OCI-LY3 (cell line): Measurements from ENCODE around the gene NAB2.
A peak's percentile ranks its signal among the peaks of the same experiment; 100 is the strongest.
"Not testable (repeated sequence)": the region's sequence is repeated elsewhere in the genome, so short reads cannot be mapped to it uniquely, and the experiment has no call there.

ENCODE experiments used
- H2AFZ ChIP-seq: fragments of 200-600, 300-600 bp; shearing (Covaris generic); 2 replicates; pipeline ENCODE4 v1.6.0; 2014; ENCODE audit warnings: antibody characterized with exemption, low read depth, low read length
- H3K27ac ChIP-seq: fragments of 200-600, 300-600 bp; sonication (generic); 2 replicates; pipeline ENCODE4 v1.5.1; 2014; ENCODE audit warnings: mild to moderate bottlenecking, low read length, moderate library complexity, mixed read lengths
- H3K27me3 ChIP-seq: fragments of 200-600, 300-600 bp; sonication (generic); 2 replicates; pipeline ENCODE4 v1.6.1; 2014; ENCODE audit warnings: low read depth, low read length, mixed read lengths
- H3K36me3 ChIP-seq: fragments of 200-600, 300-600 bp; sonication (generic); replicated peaks from 2 replicates; pipeline ENCODE3; 2014; ENCODE audit warnings: low read depth, low read length, mixed read lengths
- H3K4me1 ChIP-seq: fragments of 300-600, 200-600 bp; sonication (generic); 2 replicates; pipeline ENCODE4 v1.6.1; 2014; ENCODE audit warnings: low read length, mixed read lengths
- H3K4me2 ChIP-seq: fragments of 200-600, 300-600 bp; sonication (generic); 2 replicates; pipeline ENCODE4 v1.6.1; 2014; ENCODE audit warnings: low read length, mixed read lengths
- H3K4me3 ChIP-seq: fragments of 300-600, 200-600 bp; sonication (generic); 2 replicates; pipeline ENCODE4 v1.5.1; 2014; ENCODE audit warnings: antibody characterized with exemption, mild to moderate bottlenecking, low read length, moderate library complexity
- H3K79me2 ChIP-seq: fragments of 300-600, 200-600 bp; shearing (Covaris generic); 2 replicates; pipeline ENCODE4 v1.6.1; 2014; ENCODE audit warnings: mild to moderate bottlenecking, low read length, mixed read lengths
- H3K9ac ChIP-seq: fragments of 300-600, 200-600 bp; shearing (Covaris generic); 2 replicates; pipeline ENCODE4 v1.6.0; 2014; ENCODE audit warnings: mild to moderate bottlenecking, low read length, moderate library complexity
- H3K9me3 ChIP-seq: fragments of 200-600, 300-600 bp; shearing (Covaris generic); 2 replicates; pipeline ENCODE4 v1.6.1; 2014; ENCODE audit warnings: low read length, mixed read lengths; ENCODE audit not compliant: insufficient read depth
- H4K20me1 ChIP-seq: fragments of 200-600, 300-600 bp; sonication (generic); 2 replicates; pipeline ENCODE4 v1.6.1; 2016; ENCODE audit warnings: low read length, mixed read lengths; ENCODE audit not compliant: insufficient read depth
- CTCF ChIP-seq: fragments of 200-600, 300-600 bp; sonication (generic); IDR thresholded peaks from 2 replicates; pipeline ENCODE4 v1.5.1; 2014; ENCODE audit warnings: antibody characterized with exemption, low read length, low read depth
- EZH2phosphoT487 ChIP-seq: fragments of 200-600 bp; shearing (Covaris generic); IDR thresholded peaks from 2 replicates; pipeline ENCODE4 v1.6.1; 2018; ENCODE audit warnings: antibody characterized with exemption, mixed run types, low read depth

NAB2 gene

GRCh38 chr12:57118711-57119271 is 29.9 kb downstream of the NAB2 start:
- peak overlapping the region; percentile 22 for H2AFZ ChIP-seq
- H4K20me1 ChIP-seq = no peaks in the 10 kb centered on the region
- H3K36me3 ChIP-seq = peaks cover 2% of the 10 kb centered on the region
- H3K4me3 ChIP-seq = no peak overlapping the region
- no peak overlapping the region for H3K27ac ChIP-seq
- H3K4me2 ChIP-seq = peak overlapping the region; percentile 35
- peaks cover 16% of the 10 kb centered on the region for H3K4me1 ChIP-seq
- TF ChIP-seq EZH2phosphoT487 (no peak), CTCF (no peak)
- H3K9me3 ChIP-seq = peaks cover 4% of the 10 kb centered on the region; the same call in 1 of the 2 replicates
- H3K79me2 ChIP-seq = no peaks in the 10 kb centered on the region
- no peak overlapping the region for H3K9ac ChIP-seq
- no peaks in the 10 kb centered on the region for H3K27me3 ChIP-seq

- Histone ChIP-seq H3K36me3 (peaks cover 3% of the 10 kb centered on the region), H4K20me1 (no peaks in the 10 kb centered on the region), H3K9ac (no peak overlapping the region), H2AFZ (peak overlapping the region; percentile 22), H3K4me1 (peaks cover 16% of the 10 kb centered on the region), H3K4me2 (peak overlapping the region; percentile 35), H3K27me3 (peaks cover 1% of the 10 kb centered on the region), H3K27ac (no peak overlapping the region), H3K4me3 (no peak overlapping the region), H3K79me2 (no peaks in the 10 kb centered on the region), H3K9me3 (peaks cover 7% of the 10 kb centered on the region; the same call in 1 of the 2 replicates)
- TF ChIP-seq CTCF (no peak), EZH2phosphoT487 (no peak)
These were observed 30.6 kb downstream of the NAB2 start for GRCh38 chr12:57119294-57120085.

GRCh38 chr12:57120718-57121117 is 31.8 kb downstream of the NAB2 start:
- not testable (repeated sequence) for H3K79me2 ChIP-seq, H3K4me2 ChIP-seq, H2AFZ ChIP-seq, H3K27ac ChIP-seq, H3K9ac ChIP-seq, H4K20me1 ChIP-seq, H3K27me3 ChIP-seq, H3K4me3 ChIP-seq, H3K9me3 ChIP-seq, H3K36me3 ChIP-seq
- peaks cover 16% of the 10 kb centered on the region for H3K4me1 ChIP-seq

GRCh38 chr12:57123813-57124212 is 34.9 kb downstream of the NAB2 start:
- H3K4me1 ChIP-seq = peaks cover 19% of the 10 kb centered on the region
- H3K9ac ChIP-seq = no peak overlapping the region
- H3K79me2 ChIP-seq = no peaks in the 10 kb centered on the region
- no peak overlapping the region for H3K27ac ChIP-seq
- peaks cover 7% of the 10 kb centered on the region; the same call in 1 of the 2 replicates for H3K9me3 ChIP-seq
- no peak overlapping the region; the same call in 1 of the 2 replicates for H2AFZ ChIP-seq
- H3K4me2 ChIP-seq = no peak overlapping the region
- TF ChIP-seq EZH2phosphoT487 = no peak
- TF ChIP-seq CTCF = no peak
- H3K4me3 ChIP-seq = no peak overlapping the region
- peaks cover 3% of the 10 kb centered on the region for H3K36me3 ChIP-seq
- no peaks in the 10 kb centered on the region for H4K20me1 ChIP-seq
- peaks cover 15% of the 10 kb centered on the region for H3K27me3 ChIP-seq
